NCI-H69 (cell line): ENCODE data around the gene BCL2L13.
"Not testable (repeated sequence)": the region's sequence is repeated elsewhere in the genome, so short reads cannot be mapped to it uniquely, and the experiment has no call there.

Experiments
- DNase-seq: peaks from one replicate; lab custom pipeline; 2025; lab: John Stamatoyannopoulos, UW

Gene BCL2L13

GRCh38 chr22:17695986-17696385 is 57.4 kb downstream of the BCL2L13 start:
- no peak for DNase-seq

GRCh38 chr22:17697196-17697595 is 58.6 kb downstream of the BCL2L13 start:
- not testable (repeated sequence) for DNase-seq

GRCh38 chr22:17698276-17698675 is 59.7 kb downstream of the BCL2L13 start:
- not testable (repeated sequence) for DNase-seq

- DNase-seq, result no peak
Measured at GRCh38 chr22:17698948-17699347, 60.4 kb downstream of the BCL2L13 start.

- DNase-seq, result no peak
Measured at GRCh38 chr22:17699696-17700340, 61.3 kb downstream of the BCL2L13 start.

- DNase-seq, result no peak
Measured at GRCh38 chr22:17700778-17701177, 62.2 kb downstream of the BCL2L13 start.

- DNase-seq, result no peak
Measured at GRCh38 chr22:17703811-17704210, 65.3 kb downstream of the BCL2L13 start.

GRCh38 chr22:17705546-17705945 is 67.0 kb downstream of the BCL2L13 start:
- no peak for DNase-seq

- peak; percentile 22 for DNase-seq
Measured at GRCh38 chr22:17705951-17706900, 67.7 kb downstream of the BCL2L13 start.

- no peak for DNase-seq
Measured at GRCh38 chr22:17706947-17707346, 68.4 kb downstream of the BCL2L13 start.

- no peak for DNase-seq
Measured at GRCh38 chr22:17707526-17707925, 69.0 kb downstream of the BCL2L13 start.

- DNase-seq, result no peak
Measured at GRCh38 chr22:17710023-17710422, 71.5 kb downstream of the BCL2L13 start.

GRCh38 chr22:17712441-17712840 is 73.9 kb downstream of the BCL2L13 start:
- no peak for DNase-seq

GRCh38 chr22:17716529-17716928 is 78.0 kb downstream of the BCL2L13 start:
- no peak for DNase-seq

GRCh38 chr22:17717708-17718107 is 79.2 kb downstream of the BCL2L13 start:
- no peak for DNase-seq

GRCh38 chr22:17719911-17720310 is 81.4 kb downstream of the BCL2L13 start:
- DNase-seq, result no peak

- DNase-seq, result no peak
Measured at GRCh38 chr22:17724241-17724640, 85.7 kb downstream of the BCL2L13 start.

GRCh38 chr22:17724678-17725499 is 86.3 kb downstream of the BCL2L13 start:
- no peak for DNase-seq

- no peak for DNase-seq
Measured at GRCh38 chr22:17725500-17725796, 86.9 kb downstream of the BCL2L13 start.

- no peak for DNase-seq
Measured at GRCh38 chr22:17726006-17726927, 87.7 kb downstream of the BCL2L13 start.
